OCI-LY7 (cell line): ENCODE results near the gene FRMD3. TPM values are rescaled to one million over a fixed set of nuclear protein-coding genes. Genes with fewer than 3 reads are reported as not detected.

ENCODE experiments used
- BruUV-seq: library from RNA; stranded (reverse); fragments of 400-500 nt; replicated peaks from 2 replicates; lab custom pipeline; 2021; lab: Mats Ljungman, UMichigan
- CTCF ChIA-PET: fragments of 300-600 bp; sonication (Branson Sonifier 250); formaldehyde crosslinking; loops from one replicate; lab custom pipeline; 2022; ENCODE audit warnings: antibody characterized with exemption; ENCODE audit not compliant: unreplicated experiment; lab: Charles Lee
- POLR2A ChIA-PET: fragments of 300-600 bp; sonication (Branson Sonifier 250); formaldehyde crosslinking; loops from one replicate; lab custom pipeline; 2022; ENCODE audit warnings: antibody characterized with exemption; lab: Charles Lee
- DNase-seq: peaks from one replicate; pipeline ENCODE4 v3.0.0-alpha.2; 2015; ENCODE audit warnings: low spot score
- H2AFZ ChIP-seq: fragments of 200-600 bp; sonication (generic), shearing (Covaris generic); 2 replicates; pipeline ENCODE4 v1.6.1; 2014; ENCODE audit warnings: mild to moderate bottlenecking, antibody characterized with exemption, low read length, moderate library complexity
- H3K27ac ChIP-seq: fragments of 200-600 bp; sonication (generic); 2 replicates; pipeline ENCODE4 v1.5.1; 2014; ENCODE audit warnings: mixed run types, low read depth, mild to moderate bottlenecking, moderate library complexity, low read length, inconsistent platforms; ENCODE audit not compliant: poor library complexity, severe bottlenecking
- H3K36me3 ChIP-seq: fragments of 200-600 bp; sonication (generic); 2 replicates; pipeline ENCODE4 v1.6.1; 2014; ENCODE audit warnings: mild to moderate bottlenecking, antibody characterized with exemption, low read length, moderate library complexity, mixed read lengths; ENCODE audit not compliant: insufficient read depth
- H3K4me1 ChIP-seq: fragments of 200-600 bp; sonication (generic); 2 replicates; pipeline ENCODE4 v1.5.1; 2014; ENCODE audit warnings: mild to moderate bottlenecking, low read length; ENCODE audit not compliant: insufficient read depth, poor library complexity, severe bottlenecking
- H3K4me2 ChIP-seq: fragments of 200-600 bp; sonication (generic); 2 replicates; pipeline ENCODE4 v1.6.1; 2014; ENCODE audit warnings: mild to moderate bottlenecking, low read length
- H3K4me3 ChIP-seq: fragments of 200-600 bp; sonication (generic); 2 replicates; pipeline ENCODE4 v1.5.1; 2014; ENCODE audit warnings: mild to moderate bottlenecking, low read depth, low read length; ENCODE audit not compliant: poor library complexity, severe bottlenecking
- H3K79me2 ChIP-seq: fragments of 200-600 bp; sonication (generic); 2 replicates; pipeline ENCODE4 v1.6.1; 2016; ENCODE audit warnings: low read depth, mild to moderate bottlenecking, low read length, moderate library complexity, mixed read lengths; ENCODE audit not compliant: insufficient read depth
- H3K9me2 ChIP-seq: fragments of 200-600 bp; sonication (generic); 2 replicates; pipeline ENCODE4 v1.6.1; 2016; ENCODE audit warnings: mild to moderate bottlenecking, low read length, mixed read lengths; ENCODE audit not compliant: insufficient read depth
- H3K9me3 ChIP-seq: fragments of 200-600 bp; sonication (generic); 2 replicates; pipeline ENCODE4 v1.6.1; 2014; ENCODE audit warnings: mild to moderate bottlenecking, mixed run types, low read length, mixed read lengths
- H4K20me1 ChIP-seq: fragments of 200-600 bp; sonication (generic); 2 replicates; pipeline ENCODE4 v1.6.1; 2014; ENCODE audit warnings: mild to moderate bottlenecking, antibody characterized with exemption, low read length, moderate library complexity, mixed read lengths; ENCODE audit not compliant: insufficient read depth
- CTCF ChIP-seq: fragments of 200-600 bp; sonication (generic); conservative IDR thresholded peaks from 2 replicates; pipeline ENCODE4 v1.5.1; 2014; ENCODE audit warnings: mild to moderate bottlenecking, antibody characterized with exemption, low read length, moderate library complexity, mixed read lengths
- EZH2phosphoT487 ChIP-seq: fragments of 200-600 bp; sonication (generic); IDR thresholded peaks from 2 replicates; pipeline ENCODE4 v1.6.1; 2018; ENCODE audit warnings: low read depth, borderline replicate concordance, mild to moderate bottlenecking, mixed run types, antibody characterized with exemption, low read length, moderate library complexity, mixed read lengths
- intact Hi-C: fragments of 100-400 bp; cut with micrococcal nuclease; formaldehyde crosslinking; loops from one replicate; pipeline ENCODE4 v1.10.0; 2022; ENCODE audit not compliant: unreplicated experiment
- total RNA-seq, 2 experiments: library from RNA; depleted of rRNA in 1 of 2; stranded (reverse); fragments of >200 nt in 1 of 2; shearing (Covaris generic) in 1 of 2; gene quantifications; 2 replicates each; pipeline ENCODE4 v1.2.3, GENCODE V29; 2014 to 2022

Gene FRMD3
- total RNA-seq, 2 experiments from 2014 or later = 0.48 to 1.4 TPM

GRCh38 chr9:83563360-83563759 is 25.2 kb upstream of the FRMD3 start:
- no TSS peak for BruUV-seq
- intact Hi-C loops = no loop called here

GRCh38 chr9:83560169-83560826 is 22.1 kb upstream of the FRMD3 start:
- Histone ChIP-seq H3K4me2 (no peak overlapping the region), H3K27ac (no peak overlapping the region), H3K4me3 (no peak overlapping the region), H3K4me1 (no peaks in the 10 kb centered on the region), H4K20me1 (no peaks in the 10 kb centered on the region), H3K9me3 (no peaks in the 10 kb centered on the region), H3K9me2 (no peaks in the 10 kb centered on the region), H3K79me2 (no peaks in the 10 kb centered on the region), H2AFZ (no peak overlapping the region), H3K36me3 (no peaks in the 10 kb centered on the region)
- TF ChIP-seq EZH2phosphoT487 (no peak), CTCF (no peak)
- ChIA-PET POLR2A (no interaction called here), CTCF (no interaction called here)
- intact Hi-C loops = no loop called here
- no peak for DNase-seq
- BruUV-seq = no TSS peak

More at GRCh38 chr9:83563360-83563759, 25.2 kb upstream of the FRMD3 start:
- Histone ChIP-seq H3K9me3 (no peaks in the 10 kb centered on the region), H4K20me1 (no peaks in the 10 kb centered on the region), H3K4me1 (no peaks in the 10 kb centered on the region), H3K36me3 (no peaks in the 10 kb centered on the region), H3K79me2 (no peaks in the 10 kb centered on the region), H3K9me2 (no peaks in the 10 kb centered on the region), H3K27ac (no peak overlapping the region), H3K4me3 (no peak overlapping the region), H3K4me2 (no peak overlapping the region), H2AFZ (no peak overlapping the region)
- POLR2A ChIA-PET = interaction anchor here (0.7 kb wide), 1 partner anchor 55 kb away, joined by 5 read pairs; no protein-coding TSS in a partner anchor
- TF ChIP-seq CTCF = no peak
- TF ChIP-seq EZH2phosphoT487 = no peak
- CTCF ChIA-PET = no interaction called here
- DNase-seq = no peak

GRCh38 chr9:83557771-83558170 is 19.6 kb upstream of the FRMD3 start:
- POLR2A ChIA-PET = interaction anchor here (0.6 kb wide), 1 partner anchor 11 kb away, joined by 3 read pairs; no protein-coding TSS in a partner anchor
- H3K27ac ChIP-seq = no peak overlapping the region
- no peak for TF ChIP-seq EZH2phosphoT487
- TF ChIP-seq CTCF = no peak
- CTCF ChIA-PET = no interaction called here
- no peaks in the 10 kb centered on the region for H3K36me3 ChIP-seq
- H3K79me2 ChIP-seq = no peaks in the 10 kb centered on the region
- intact Hi-C loops = no loop called here
- no peaks in the 10 kb centered on the region for H4K20me1 ChIP-seq
- H3K4me1 ChIP-seq = no peaks in the 10 kb centered on the region
- H3K4me2 ChIP-seq = no peak overlapping the region
- H3K9me3 ChIP-seq = no peaks in the 10 kb centered on the region
- H3K4me3 ChIP-seq = no peak overlapping the region
- no peaks in the 10 kb centered on the region for H3K9me2 ChIP-seq
- no TSS peak for BruUV-seq
- DNase-seq = no peak
- no peak overlapping the region for H2AFZ ChIP-seq
